ENCODE data around the gene YJEFN3.
A peak's percentile ranks its signal among the peaks of the same experiment; 100 is the strongest.

YJEFN3 gene

DNA sequence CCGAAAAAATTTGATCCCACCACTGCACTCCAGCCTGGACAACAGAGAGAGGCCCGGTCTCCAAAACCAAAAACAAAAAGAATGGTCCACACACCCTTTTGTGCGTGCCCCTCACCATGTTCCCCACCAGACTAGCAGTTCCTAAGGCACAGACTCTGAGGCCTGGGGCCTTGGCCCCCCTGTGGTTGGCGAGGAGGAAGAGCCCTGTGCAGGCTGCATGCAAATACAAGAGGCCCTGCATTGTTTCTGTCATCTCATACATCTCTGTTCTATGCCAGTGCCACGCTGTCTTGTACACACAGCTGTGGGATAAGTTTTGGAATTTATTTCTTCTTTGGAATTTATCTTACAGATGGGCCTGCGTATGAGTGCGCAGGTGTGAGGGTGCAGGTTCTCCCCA, 4.7 kb upstream of the YJEFN3 start:
- DNase-seq = peak; percentile 39 to 62

DNA sequence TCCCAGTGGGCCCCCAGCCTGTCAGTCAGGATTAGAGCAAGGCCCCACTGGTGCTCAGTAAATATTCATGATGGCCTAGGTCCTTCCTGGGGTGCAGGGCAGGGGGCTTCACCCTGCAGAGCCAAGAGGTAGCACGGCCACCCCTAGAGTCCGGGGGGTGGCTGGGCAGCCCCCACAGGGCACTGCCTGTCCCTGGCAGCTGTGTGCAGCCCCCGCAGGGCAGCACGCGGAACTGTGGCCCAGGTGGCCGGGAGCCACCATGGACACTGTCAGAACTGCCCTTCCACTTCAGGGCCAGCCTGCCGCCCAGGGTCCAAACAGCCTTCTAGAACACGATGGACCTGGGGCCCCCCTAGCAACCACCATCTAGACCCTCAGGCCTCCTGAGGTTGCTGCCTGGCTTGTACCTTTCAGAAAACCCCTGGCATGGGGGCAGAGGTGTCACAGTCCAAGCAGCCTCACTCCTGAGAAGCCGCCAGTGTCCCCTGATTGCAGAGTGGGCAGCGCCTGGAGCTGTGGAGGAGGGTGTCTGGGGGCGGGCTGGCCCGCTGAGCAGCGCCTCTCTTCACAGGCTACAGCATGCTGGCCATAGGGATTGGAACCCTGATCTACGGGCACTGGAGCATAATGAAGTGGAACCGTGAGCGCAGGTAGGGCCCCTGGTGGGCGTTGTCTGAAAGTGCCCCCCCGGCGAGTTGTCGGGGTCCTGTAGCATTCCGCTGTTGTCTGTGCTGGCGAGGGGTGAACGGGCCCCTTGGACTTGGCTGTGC, 2.9 kb upstream of the YJEFN3 start:
- no peak for DNase-seq

DNA sequence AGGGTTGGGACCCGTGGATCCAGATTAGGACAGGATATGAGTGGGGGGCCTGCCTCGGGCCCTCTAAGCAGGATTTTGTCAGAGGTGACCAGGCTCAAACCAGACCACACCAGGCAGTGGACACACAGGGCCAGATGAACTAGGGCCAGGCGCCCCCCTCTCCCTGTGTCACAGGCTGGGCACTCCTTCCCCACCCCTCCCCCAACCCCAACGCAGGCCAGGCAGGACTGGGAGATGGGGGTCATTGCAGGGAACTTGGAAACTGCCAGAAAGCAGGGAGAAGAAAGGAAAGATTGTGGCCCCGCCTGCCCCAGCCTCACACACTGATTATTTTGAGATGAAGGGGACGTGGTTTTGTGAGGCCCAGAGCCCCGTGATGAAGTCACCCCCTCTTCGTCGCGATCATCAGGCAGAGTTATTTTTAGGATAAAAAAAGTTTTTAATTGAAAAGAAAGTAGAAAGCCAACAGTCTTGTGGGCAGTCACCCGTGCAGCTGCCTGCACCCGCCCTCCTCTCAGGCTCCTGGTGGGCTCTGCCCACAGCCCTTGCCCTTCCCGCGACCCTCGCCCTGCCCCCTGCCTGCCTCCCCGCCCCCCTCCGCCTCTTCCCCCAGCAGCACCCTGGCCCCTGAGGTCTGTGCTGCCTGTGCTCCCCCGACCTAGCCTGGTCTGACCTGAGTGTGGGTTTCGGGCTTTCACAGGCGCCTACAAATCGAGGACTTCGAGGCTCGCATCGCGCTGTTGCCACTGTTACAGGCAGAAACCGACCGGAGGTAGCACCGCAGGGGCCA, 1.9 kb upstream of the YJEFN3 start:
- DNase-seq = no peak

DNA sequence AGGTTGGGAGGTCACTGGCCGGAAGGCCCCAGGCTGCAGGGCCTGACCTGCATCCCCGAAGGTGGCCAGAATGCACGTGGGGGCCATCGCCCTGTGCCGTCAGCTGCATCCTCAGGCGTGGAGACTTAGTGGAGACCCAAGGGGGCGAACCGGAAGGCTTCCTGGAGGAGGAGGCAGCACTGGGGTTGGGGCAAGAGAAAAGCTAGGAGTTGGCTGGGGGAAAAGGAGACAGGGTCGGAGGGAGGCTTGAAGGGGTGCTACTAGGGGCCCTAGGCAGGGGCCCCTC, 1.4 kb upstream of the YJEFN3 start:
- no peak for DNase-seq

DNA sequence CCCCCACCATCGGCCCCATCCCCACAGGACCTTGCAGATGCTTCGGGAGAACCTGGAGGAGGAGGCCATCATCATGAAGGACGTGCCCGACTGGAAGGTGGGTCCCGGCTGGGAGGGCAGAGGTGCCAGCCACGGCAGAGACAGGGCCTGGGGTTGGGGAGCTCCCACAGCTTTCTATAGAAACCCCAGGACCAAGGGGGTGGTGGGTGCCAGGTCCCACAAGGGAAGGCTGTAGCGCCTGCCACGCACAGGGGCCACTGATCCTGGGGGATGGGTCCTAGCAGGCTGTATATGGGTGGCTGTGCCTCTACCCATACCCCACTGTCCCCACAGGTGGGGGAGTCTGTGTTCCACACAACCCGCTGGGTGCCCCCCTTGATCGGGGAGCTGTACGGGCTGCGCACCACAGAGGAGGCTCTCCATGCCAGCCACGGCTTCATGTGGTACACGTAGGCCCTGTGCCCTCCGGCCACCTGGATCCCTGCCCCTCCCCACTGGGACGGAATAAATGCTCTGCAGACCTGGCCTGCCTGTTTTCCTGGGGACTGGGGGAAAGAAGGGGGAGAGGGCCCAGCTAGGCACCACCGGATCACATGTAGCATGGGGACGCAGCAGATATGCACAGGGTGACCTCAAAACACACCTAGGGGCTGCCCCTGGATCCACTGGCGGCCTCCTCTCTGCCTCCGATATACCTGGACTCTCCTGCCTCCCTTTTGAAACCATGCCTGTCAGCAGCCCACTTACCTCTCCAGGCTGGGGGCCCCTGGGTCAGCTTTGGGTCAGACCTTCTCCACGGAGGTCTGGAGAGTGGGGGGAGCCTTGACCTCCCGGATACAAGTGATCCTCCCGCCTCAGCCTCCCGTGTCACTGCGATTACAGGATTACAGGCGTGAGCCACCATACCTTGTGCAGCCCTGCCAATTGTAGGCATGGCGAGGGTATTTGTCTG, 761 bp upstream of the YJEFN3 start:
- no peak for DNase-seq

DNA sequence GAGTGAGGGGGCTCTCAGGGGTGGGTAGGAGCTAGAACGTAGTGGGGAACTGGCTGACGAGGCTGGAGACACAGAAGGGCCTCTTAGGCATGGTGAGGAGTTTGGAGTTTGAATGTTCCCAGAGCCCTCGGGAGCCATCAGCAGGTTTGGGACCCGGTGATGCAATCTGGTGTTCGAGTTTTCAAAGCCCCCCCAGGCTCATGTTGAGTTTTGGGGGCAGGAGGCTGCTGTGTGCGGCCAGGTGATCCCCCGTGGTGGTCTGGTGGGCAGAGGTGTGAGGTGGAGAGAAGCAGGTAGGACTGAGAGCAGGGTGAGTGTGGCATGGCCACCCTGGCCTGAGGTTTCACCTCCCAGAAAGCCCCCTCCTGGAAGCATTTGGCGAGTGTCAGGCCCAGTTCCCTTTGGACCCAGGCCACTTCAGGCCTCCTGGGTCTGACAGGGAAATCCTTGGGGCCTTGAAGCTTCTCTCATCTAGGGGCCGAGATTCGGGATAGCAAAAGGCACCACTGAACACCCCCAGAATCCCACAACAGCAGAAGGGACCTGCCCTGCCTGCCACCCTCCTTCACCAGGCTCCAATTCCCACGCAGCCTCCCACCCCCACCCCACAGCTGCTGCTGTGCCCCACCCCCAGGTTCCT, 1.2 kb downstream of the YJEFN3 start:
- DNase-seq = no peak

DNA sequence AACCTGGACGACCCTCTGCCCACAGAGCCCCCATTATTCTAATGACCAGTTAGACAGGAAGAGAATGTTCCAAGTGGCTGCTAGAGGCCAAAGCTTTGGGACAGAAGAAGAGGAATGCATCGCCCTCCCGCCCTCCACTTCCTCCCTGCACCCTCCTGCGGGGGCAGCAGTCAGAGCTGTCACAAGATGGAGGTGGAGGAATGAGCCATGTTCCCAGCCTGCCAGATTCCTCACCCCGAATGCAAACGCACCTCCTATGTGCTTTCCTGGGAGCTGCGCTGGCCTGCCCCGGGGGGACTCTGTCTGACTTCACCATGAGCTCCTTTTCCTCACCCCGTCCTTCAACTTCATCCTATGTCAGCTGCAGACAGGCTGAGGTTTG, 1.7 kb downstream of the YJEFN3 start:
- no peak for DNase-seq

DNA sequence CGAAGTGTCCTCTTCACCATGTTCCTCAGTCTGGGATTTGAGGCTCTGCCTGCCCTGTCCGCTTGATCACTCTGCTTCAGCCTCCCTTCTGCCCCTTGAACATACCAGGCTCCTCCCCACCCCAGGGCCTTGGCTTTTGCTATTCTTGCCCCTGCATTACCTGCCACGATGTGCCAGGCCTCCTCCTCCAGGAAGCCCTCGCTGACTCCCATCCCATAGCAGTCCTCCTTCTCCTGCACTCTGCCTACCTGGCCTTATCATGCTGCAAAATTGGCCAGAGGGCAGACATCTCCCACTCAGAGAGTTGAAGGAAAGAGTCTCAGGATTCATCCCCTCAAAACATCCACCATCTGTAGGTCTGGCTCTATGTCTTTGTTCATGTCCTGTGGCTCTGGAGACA, 2.2 kb downstream of the YJEFN3 start:
- no peak for DNase-seq

DNA sequence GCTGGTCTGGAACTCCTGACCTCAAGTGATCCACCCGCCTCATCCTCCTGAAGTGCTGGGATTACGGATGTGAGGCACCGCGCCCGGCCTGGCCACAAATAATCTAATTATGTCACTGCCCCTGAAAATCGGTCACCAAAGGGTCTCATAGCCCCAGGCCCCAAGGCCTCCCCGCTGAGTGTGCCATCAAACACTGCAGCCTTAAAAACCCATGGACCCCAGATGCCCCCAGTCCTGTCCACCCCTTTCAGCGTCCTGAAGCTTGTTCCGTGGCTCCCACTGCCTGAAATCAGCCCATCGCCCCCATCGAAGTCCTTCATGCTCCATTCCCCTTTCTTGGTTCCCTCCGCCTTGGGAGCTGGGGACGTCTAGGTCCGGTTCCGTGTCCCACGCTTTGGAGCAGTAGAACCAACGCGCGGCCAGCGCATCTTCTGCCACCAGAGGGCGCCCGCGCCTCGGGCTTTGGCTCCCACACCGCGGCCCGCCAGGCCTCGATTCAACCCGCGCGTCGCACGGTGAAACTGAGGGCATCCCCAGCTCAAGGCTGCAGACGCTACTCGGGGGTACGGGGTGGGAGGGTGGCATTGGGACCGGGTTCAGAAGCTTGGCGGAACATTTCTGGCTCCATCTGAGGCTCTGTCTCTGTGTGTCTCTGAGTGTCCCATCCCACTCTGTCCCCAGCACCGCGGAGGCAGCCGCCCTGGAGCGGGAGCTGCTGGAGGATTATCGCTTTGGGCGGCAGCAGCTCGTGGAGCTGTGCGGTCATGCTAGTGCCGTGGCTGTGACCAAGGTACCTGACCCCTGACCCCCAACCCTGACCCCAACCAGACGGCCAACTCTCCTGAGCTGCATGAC, 3.5 kb downstream of the YJEFN3 start:
- peak in 1 of 2 experiments; percentile 68 for DNase-seq

DNA sequence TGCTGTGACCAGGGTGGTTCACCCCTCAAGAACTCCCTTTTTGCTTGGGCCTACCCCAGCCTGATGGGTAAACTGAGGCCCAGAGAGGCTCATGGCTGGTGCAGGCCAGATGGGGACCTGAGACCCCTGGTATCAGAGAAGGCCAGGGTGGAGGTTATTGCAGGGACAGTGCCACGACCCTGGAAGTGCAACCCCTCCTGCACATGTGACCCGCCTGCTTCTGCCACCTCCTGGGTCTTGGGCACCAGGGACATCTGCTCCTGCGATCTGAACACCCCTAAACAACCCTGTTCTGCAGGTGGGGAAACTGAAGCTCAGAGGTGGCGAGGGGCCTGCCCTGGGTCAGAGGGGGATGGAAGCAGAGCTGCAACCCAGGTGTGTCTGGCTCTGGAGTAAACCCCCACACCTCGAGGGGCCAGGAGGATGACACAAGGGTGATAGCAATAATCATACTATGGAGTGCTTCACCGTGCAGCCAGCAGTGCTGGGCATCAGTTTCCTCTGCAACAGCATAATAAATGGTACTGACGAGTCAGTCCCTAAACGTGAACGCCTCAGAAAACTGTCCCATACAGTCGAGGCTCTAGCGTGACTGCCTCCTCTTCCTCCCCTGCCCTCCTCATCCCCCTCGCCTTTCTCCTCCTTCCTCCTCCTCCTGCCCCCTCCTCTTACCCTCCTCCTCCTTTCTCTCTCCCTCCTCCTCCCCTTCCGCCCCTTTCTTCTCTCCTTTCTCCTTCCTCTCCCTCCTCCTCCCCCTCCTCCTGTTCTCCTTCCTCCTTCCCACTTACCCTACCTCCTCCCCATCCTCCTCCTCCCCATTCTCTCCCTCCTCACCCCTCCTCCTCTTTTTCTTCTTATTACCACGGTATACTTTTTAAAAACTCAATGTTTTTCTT, 4.3 kb downstream of the YJEFN3 start:
- no peak for DNase-seq

DNA sequence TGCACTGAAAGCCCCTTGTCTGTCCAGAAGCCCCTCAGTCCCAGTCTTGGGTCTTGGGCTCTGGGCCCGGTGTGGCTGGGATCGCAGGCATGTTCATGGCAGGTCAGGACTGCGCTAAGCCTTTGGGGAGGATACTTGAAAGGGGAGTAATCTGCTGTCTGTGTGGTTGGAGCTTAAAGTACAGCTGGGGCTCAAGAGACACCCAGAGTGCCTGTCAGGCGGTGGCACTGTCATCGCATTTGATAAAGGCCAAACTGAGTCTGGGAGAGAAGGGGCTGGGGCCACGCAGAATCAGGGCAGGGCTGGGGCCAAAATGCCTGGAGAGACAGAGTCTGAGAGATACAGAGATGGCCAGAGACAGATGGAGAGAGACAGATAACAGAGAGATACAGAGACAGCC, 5.1 kb downstream of the YJEFN3 start:
- DNase-seq = no peak

DNA sequence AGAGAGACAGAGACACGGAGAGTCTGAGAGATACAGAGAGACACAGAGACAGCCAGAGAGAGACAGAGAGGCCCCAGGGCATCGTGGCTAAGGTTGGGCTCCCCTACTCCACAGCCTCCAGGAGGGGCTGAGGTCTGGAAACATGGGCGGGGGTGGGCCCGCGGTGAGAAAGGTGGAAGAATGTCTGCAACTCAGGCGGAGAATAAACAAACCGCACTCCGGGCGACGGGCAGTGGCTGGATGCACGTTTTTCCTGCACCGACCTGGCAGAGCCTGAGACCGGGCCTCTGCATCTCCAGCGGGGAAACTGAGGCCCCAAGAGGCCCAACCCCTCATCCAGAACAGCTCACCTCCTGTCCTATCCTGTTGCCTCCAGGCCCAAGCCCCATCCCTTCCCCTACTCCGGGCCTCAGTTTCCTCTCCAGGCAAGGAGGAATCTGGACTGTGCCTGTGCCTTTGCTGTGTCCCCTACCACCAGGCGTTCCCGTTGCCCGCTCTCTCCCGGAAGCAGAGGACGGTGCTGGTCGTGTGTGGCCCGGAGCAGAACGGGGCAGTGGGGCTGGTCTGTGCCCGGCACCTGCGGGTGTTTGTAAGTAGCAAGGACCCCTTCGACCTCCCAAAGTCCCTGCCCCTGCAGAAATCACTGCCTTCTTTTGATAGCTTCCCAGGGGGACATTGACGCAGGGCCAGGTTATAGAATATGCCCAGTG, 6.0 kb downstream of the YJEFN3 start:
- DNase-seq = no peak

DNA sequence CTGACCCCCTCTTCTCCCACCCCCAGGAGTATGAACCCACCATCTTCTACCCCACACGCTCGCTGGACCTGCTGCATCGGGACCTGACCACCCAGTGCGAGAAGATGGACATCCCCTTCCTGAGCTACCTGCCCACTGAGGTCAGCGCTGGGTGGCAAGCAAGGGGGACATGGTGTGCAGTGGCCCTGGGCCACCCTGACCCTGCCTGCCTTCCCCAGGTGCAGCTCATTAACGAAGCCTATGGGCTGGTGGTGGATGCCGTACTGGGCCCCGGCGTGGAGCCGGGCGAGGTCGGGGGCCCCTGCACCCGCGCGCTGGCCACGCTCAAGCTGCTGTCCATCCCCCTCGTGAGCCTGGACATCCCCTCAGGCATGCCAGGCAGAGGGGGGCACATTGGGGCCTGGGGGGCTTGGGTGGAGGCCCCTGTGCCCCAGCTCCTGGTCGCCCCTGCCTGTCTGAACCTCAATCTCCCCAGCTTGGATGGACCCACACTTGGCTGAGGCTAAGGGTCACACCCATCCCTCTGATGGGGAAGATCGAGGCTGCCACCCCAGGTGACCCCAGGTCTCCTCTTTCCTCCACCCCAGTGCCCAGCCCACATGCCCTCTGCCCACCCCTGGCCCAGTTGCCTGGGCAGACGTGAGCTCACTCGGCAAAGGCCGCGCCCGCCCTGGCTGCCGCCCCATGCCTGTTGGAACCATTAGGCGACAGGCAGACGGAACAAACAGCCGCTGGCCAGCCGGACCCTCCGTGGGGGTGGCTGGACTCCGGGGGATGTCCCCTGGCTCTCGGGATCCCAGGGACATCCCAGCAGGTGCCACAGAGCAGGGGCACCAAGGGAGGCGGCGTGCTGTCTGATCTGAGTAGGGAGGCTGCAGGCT, 6.8 kb downstream of the YJEFN3 start:
- DNase-seq = no peak

DNA sequence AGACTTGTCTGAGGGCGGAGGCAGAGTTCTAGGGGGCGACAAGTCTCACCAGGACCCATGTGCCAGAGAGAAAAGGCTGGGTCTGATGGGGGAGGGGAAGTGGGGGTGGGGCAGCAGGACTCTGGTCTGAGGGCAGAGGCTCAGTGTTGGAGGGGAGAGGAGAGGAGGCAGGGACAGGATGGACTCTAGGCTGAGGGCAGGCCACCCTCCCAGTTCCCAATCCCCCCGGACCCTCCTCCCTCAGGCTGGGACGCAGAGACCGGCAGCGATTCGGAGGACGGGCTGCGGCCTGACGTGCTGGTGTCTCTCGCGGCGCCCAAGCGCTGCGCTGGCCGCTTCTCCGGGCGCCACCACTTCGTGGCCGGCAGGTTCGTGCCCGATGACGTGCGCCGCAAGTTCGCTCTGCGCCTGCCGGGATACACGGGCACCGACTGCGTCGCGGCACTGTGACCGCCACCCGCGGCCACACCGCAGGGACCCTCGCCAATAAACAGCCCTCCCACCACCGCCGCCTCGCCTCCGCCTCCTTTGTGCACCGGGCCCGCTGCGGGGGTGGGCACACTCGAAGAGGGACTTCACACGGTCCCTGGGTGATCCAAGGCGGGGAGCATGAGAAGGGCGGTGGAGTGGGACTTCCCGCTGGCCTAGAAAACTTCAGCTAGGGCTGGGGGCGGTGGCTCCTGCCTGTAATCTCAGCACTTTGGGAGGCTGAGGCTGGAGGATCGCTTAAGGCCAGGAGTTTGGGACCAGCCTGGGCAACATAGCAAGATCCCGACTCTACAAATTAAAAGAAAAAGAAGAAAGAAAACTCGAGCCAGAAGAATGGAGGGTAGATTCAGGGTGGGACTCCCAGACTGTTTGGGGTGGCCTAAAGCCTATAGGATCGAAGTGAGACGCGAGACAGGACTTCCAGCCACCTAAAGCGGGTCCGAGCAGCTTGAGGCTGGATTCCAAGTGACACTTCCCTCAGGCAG, 8.7 kb downstream of the YJEFN3 start:
- DNase-seq = peak in 1 of 2 experiments; percentile 37

DNA sequence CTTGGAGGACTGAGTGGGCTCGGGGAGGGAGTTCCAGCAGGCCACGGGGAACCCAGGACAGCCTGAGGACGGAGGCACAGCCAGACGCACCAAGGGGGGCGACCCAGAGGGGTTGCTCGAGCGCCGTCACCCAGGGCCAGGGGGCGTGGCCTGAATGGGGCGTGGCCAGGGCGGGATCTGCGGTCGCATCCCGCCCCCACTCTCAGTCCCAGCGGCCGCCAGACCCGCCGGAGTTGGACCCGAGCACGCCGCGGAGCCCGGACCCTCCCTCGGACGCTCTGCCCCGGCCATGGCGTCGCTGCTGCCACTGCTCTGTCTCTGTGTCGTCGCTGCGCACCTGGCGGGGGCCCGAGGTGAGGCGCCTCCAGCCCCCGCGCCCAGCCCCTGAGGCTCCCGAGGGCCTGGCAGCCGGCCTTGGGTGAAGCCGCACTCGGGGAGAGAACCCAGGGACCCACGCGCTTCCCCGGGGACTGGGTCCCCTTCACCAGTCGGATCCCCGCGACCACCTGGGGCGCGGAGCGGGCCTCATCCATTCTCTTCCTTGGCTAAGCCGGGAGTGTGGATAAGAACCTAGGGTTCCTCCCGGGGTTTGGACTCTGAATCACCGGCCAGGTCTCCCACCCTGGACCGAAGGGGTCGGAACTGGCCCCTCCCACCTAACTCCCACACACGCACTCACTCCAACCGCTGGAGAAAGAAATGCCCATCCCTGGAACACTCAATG, 9.5 kb downstream of the YJEFN3 start, which contains the start of gene CILP2:
TSS of gene CILP2 (plus strand) at position 205 of the 724 bp plus-strand sequence. CDS start at position 290, 85 bp downstream.
- DNase-seq = peak in 1 of 2 experiments; percentile 40

DNA sequence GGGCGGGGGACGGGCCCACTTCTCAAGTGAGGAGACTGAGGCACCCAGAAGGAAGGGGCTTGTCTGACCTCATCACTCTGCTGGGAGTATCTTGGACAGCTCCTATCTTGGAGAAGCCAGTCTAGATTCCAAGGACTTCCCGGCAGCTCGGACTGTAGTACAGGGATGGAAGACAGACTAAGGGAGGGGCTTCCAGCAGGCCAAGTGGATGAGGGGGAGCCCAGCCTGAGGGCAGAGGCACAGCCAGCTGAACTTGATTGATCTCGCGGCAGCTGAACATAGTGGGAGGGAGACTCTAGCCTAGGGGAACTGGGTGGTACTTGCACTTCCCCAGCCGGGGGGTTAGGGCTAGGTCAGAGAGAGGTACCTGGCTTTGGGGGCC, 10.1 kb downstream of the YJEFN3 start:
- DNase-seq = peak in 1 of 2 experiments; percentile 35

DNA sequence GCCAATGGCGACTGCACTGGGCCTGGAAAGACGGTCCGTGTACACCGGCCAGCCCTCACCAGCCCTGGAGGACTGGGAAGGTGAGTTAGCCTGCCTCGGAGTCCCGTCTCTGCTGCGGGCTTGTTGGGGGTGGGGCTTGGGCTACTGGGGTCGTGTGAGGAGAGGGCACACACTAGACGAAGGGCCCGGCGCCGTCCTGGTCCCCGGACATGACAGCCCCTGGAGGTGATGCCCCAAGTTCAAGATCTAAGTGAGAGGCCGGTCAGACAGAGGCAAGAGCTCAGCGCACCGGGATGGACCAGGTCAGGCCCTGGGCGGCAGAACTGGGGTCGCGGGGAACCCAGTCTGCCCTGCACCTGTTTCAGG, 11.0 kb downstream of the YJEFN3 start:
- DNase-seq = no peak

Measured in NCI-H526 (cell line).